T-cell (primary cell): Measurements from ENCODE around the gene ATG9B. TPM values are rescaled to one million over a fixed set of nuclear protein-coding genes. Genes with fewer than 3 reads are reported as not detected.
A peak's percentile ranks its signal among the peaks of the same experiment; 100 is the strongest.

ENCODE experiments used
- ATAC-seq, 4 experiments: fragments of 200-7000 bp in 3 of 4; fragments of 150-1000 bp in 1 of 4; cut with Tn5 transposase; replicated peaks in 1 of 4; 1 replicate in 3 of 4; 2 replicates in 1 of 4; pipeline ENCODE4 v1.10.0; 2021; ENCODE audit warnings: moderate library complexity in 3 of 4, mild to moderate bottlenecking in 2 of 4, moderate number of reproducible peaks in 1 of 4
- CTCF ChIA-PET, 2 donors: fragments of 300-600 bp; sonication (Branson Sonifier 250); formaldehyde crosslinking; loops; one replicate each; lab custom pipeline; 2022; ENCODE audit warnings: antibody characterized with exemption in 2 of 2; lab: Charles Lee
- POLR2A ChIA-PET, 2 donors: fragments of 300-600 bp; sonication (Branson Sonifier 250); formaldehyde crosslinking; loops; one replicate each; lab custom pipeline; 2022; ENCODE audit warnings: antibody characterized with exemption in 2 of 2; lab: Charles Lee
- DNase-seq, 35 experiments: peaks; one replicate each; pipeline versions ENCODE4 v3.0.0 to v3.0.0-alpha.2; 2013 to 2023
- H3K27ac ChIP-seq: one replicate; pipeline ENCODE4 v1.5.1; 2013; ENCODE audit warnings: low read length
- H3K27me3 ChIP-seq, 2 experiments: replicated peaks in 1 of 2; 1 replicate in 1 of 2; 2 replicates in 1 of 2; pipeline versions ENCODE4 v1.6.1 to v1.7.0; 2013; ENCODE audit warnings: low read length in 1 of 2, mixed read lengths in 1 of 2; ENCODE audit not compliant: control insufficient read depth in 2 of 2, insufficient read depth in 2 of 2; ENCODE audit errors: extremely low read depth in 1 of 2
- H3K36me3 ChIP-seq, 2 donors: 1 replicate in 1 of 2; 2 replicates in 1 of 2; pipeline versions ENCODE4 v1.6.1 to v1.7.0; 2013; ENCODE audit warnings: low read length in 1 of 2; ENCODE audit not compliant: control insufficient read depth in 2 of 2, insufficient read depth in 1 of 2; ENCODE audit errors: extremely low read depth in 1 of 2
- H3K4me1 ChIP-seq, 2 experiments: 1 replicate in 1 of 2; 2 replicates in 1 of 2; pipeline versions ENCODE4 v1.6.1 to v1.7.0; 2013; ENCODE audit warnings: low read length in 2 of 2, mixed read lengths in 1 of 2; ENCODE audit not compliant: insufficient read depth in 2 of 2, control insufficient read depth in 1 of 2; ENCODE audit errors: extremely low read depth in 1 of 2
- H3K4me3 ChIP-seq, 2 donors: 1 replicate in 1 of 2; 2 replicates in 1 of 2; pipeline versions ENCODE4 v1.5.1 to v1.7.0; 2013; ENCODE audit warnings: mild to moderate bottlenecking in 2 of 2, low read length in 1 of 2, moderate library complexity in 1 of 2; ENCODE audit not compliant: control insufficient read depth in 1 of 2; ENCODE audit errors: extremely low read depth in 1 of 2
- H3K9me3 ChIP-seq: 2 replicates; pipeline ENCODE4 v1.7.0; 2013
- H3K27ac Mint-ChIP-seq, 2 donors: one replicate each; pipeline ENCODE4 v1.8.0; 2020 to 2021; ENCODE audit warnings: mild to moderate bottlenecking in 2 of 2, mixed read lengths in 2 of 2
- H3K27me3 Mint-ChIP-seq, 2 donors: one replicate each; pipeline ENCODE4 v1.8.0; 2021 to 2022; ENCODE audit warnings: mixed read lengths in 2 of 2
- H3K36me3 Mint-ChIP-seq: one replicate; pipeline ENCODE4 v1.8.0; 2021; ENCODE audit warnings: mixed read lengths
- H3K4me1 Mint-ChIP-seq, 3 donors: one replicate each; pipeline ENCODE4 v1.8.0; 2020 to 2022; ENCODE audit warnings: mixed read lengths in 3 of 3, mild to moderate bottlenecking in 1 of 3
- H3K4me3 Mint-ChIP-seq, 3 donors: one replicate each; pipeline ENCODE4 v1.8.0; 2020 to 2022; ENCODE audit warnings: mild to moderate bottlenecking in 3 of 3, mixed read lengths in 3 of 3, moderate library complexity in 3 of 3
- H3K9me3 Mint-ChIP-seq, 3 donors: one replicate each; pipeline ENCODE4 v1.8.0; 2020 to 2022; ENCODE audit warnings: mixed read lengths in 3 of 3
- WGBS: methylation state at CpG from one replicate; pipeline ENCODE4 v1.1.5; 2013; ENCODE audit warnings: missing lambda C conversion rate; ENCODE audit not compliant: insufficient coverage; 5-methylcytosine and 5-hydroxymethylcytosine counted together
- total RNA-seq, 35 experiments: library from RNA in 6 of 35; stranded (reverse) in 6 of 35; fragments of 120-200 nt in 1 of 35; gene quantifications; one replicate each; pipeline versions ENCODE4 v1.2.1 to v1.2.4 and lab custom pipeline; 2013 to 2026

The ATG9B gene
- total RNA-seq, 5 donors from 2014 or later (not counting 1 experiment from before 2014, with no cell fraction given): 24.0 to 37.0 (median 31.8) TPM

DNA sequence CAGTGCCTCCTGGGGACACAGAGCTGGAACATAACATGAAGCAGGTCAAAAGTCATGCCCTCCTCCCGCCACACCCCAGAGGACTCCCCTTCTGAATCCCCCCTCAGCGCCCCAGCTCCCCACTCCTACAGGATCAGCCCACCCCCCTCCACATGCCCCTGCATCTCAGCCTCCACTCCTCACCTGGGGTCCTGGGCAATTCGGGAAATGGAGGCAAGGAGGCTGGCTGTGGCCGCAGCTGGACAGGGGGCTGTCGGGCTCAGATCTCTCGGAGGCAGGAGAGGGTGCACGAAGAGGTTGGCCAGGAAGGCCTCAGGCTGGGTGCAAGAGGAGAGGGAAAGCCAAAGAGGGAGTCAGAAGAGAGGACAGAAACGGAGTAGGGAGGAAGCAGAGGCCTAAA, 7.8 kb downstream of the ATG9B start:
- 94% methylated on average over 5 of the region's 8 CpGs for WGBS
- DNase-seq (no peak), ATAC-seq (no peak)
- Histone ChIP-seq H3K4me3 (no peak overlapping the region), H3K27me3 (peaks cover 5 to 39% of the 10 kb centered on the region in 2 experiments), H3K9me3 (no peaks in the 10 kb centered on the region), H3K27ac (no peak overlapping the region), H3K36me3 (no peaks in the 10 kb centered on the region), H3K4me1 (peaks cover 32 to 79% of the 10 kb centered on the region in 2 experiments)
- ChIA-PET POLR2A (no interaction called here), CTCF (interaction anchor here in 1 of 2 donors (1.0 to 3.8 kb wide), 2 partner anchors 9 to 12 kb away, joined by 4 to 19 read pairs; partner anchors contain the start of gene ABCB8)
- Mint-ChIP-seq H3K9me3 (no peaks in the 10 kb centered on the region), H3K4me1 (peaks cover 69 to 76% (median 76%) of the 10 kb centered on the region in 3 donors), H3K36me3 (peaks cover 10% of the 10 kb centered on the region), H3K4me3 (peak overlapping the region in 1 of 3 donors; percentile 84), H3K27ac (peak overlapping the region; percentile 98 to 100), H3K27me3 (peaks cover 0 to 16% of the 10 kb centered on the region in 2 donors)

DNA sequence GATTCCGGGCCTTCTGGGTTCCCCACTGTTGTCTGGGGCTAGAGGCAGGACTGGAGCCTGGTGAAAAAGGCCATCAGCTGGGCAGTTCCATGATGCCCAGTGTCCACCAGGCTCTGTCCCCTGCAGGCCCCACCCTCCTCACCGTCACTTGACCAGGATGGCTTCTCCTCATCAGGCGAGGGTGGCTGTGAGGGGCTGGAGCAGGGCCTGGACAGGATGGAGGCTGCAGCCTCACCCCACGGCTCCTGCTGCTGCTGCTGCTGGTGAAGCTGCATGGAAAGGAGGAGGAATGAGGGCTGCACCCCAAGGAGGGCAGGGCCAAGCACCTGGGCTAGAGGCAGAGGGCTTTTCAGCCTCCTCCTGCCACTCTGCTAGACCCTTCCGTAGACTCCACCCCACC, 8.3 kb downstream of the ATG9B start:
- peaks cover 72 to 80% (median 80%) of the 10 kb centered on the region in 3 donors for H3K4me1 Mint-ChIP-seq
- peaks cover 33 to 84% of the 10 kb centered on the region in 2 experiments for H3K4me1 ChIP-seq
- peak overlapping the region in 1 of 3 donors; percentile 84 for H3K4me3 Mint-ChIP-seq
- peaks cover 10% of the 10 kb centered on the region for H3K36me3 Mint-ChIP-seq
- no peak for ATAC-seq
- peaks cover 5 to 34% of the 10 kb centered on the region in 2 experiments for H3K27me3 ChIP-seq
- no peaks in the 10 kb centered on the region for H3K36me3 ChIP-seq
- no peaks in the 10 kb centered on the region for H3K9me3 Mint-ChIP-seq
- no peak for DNase-seq
- no peak overlapping the region for H3K4me3 ChIP-seq
- peaks cover 0 to 13% of the 10 kb centered on the region in 2 donors for H3K27me3 Mint-ChIP-seq
- peak overlapping the region; percentile 98 to 100 for H3K27ac Mint-ChIP-seq
- ChIA-PET POLR2A (no interaction called here), CTCF (interaction anchor here in 1 of 2 donors (0.6 kb wide), 1 partner anchor 8 kb away, joined by 5 read pairs; the partner anchor contains the start of gene ATG9B)
- peak overlapping the region; percentile 95 for H3K27ac ChIP-seq
- H3K9me3 ChIP-seq: no peaks in the 10 kb centered on the region
- 89% methylated on average over 2 of the region's 5 CpGs for WGBS

DNA sequence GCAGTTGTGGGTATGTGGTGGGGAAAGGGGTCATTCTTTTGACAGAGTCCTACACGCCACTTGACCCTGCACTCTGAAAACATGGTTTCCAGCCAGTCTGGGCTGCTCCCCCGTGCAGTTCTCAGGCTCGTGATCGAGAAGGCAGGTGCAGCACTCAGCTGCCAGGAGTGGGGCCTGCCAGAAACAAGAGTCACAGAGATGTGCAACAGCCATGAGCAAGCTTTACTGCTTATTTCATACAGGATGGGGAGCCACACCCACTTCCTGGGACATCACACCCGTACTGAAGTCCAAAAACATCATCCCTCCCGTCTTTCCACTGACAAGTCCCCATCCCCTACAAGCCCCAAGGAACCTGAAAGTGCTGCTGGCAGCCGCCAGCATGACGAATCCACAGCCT, 9.3 kb downstream of the ATG9B start:
- POLR2A ChIA-PET: interaction anchor here in 1 of 2 donors (0.5 to 1.6 kb wide), 3 partner anchors 11 to 611 kb away, joined by 3 to 10 read pairs (median 7); no protein-coding TSS in a partner anchor

DNA sequence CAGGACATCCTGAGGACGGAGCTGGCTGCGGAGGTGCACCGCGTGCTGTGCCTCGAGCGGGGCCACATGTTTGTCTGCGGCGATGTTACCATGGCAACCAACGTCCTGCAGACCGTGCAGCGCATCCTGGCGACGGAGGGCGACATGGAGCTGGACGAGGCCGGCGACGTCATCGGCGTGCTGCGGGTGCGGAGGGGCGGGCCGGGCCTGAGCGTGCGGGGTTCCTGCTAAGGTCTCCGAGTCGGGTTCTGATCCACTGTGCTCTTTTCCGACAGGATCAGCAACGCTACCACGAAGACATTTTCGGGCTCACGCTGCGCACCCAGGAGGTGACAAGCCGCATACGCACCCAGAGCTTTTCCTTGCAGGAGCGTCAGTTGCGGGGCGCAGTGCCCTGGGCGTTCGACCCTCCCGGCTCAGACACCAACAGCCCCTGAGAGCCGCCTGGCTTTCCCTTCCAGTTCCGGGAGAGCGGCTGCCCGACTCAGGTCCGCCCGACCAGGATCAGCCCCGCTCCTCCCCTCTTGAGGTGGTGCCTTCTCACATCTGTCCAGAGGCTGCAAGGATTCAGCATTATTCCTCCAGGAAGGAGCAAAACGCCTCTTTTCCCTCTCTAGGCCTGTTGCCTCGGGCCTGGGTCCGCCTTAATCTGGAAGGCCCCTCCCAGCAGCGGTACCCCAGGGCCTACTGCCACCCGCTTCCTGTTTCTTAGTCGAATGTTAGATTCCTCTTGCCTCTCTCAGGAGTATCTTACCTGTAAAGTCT, 10.4 kb downstream of the ATG9B start:
- H3K4me3 Mint-ChIP-seq: peak overlapping the region; percentile 84 to 96 (median 90)

More for the DNA sequence above, 9.3 kb downstream of the ATG9B start:
- Histone ChIP-seq H3K27me3 (peaks cover 0 to 26% of the 10 kb centered on the region in 2 experiments), H3K9me3 (no peaks in the 10 kb centered on the region), H3K4me1 (peaks cover 43 to 94% of the 10 kb centered on the region in 2 experiments), H3K4me3 (no peak overlapping the region), H3K36me3 (no peaks in the 10 kb centered on the region), H3K27ac (peak overlapping the region; percentile 95)
- Mint-ChIP-seq H3K27me3 (peaks cover 0 to 11% of the 10 kb centered on the region in 2 donors), H3K27ac (peak overlapping the region; percentile 98 to 100), H3K9me3 (no peaks in the 10 kb centered on the region), H3K36me3 (peaks cover 10% of the 10 kb centered on the region), H3K4me3 (peak overlapping the region; percentile 84 to 96 (median 90)), H3K4me1 (peaks cover 82 to 88% (median 86%) of the 10 kb centered on the region in 3 donors)
- CTCF ChIA-PET: interaction anchor here (0.6 to 1.3 kb wide), 3 partner anchors 13 to 26 kb away, joined by 3 to 4 read pairs (median 4); partner anchors contain the start of gene ABCB8 (in 1 of the 2)
- 40% methylated on average over 8 of the region's 8 CpGs for WGBS
- peak in 7 of 35 experiments; percentile 20 to 52 (median 38) for DNase-seq
- peak in 1 of 4 experiments; percentile 11 for ATAC-seq

DNA sequence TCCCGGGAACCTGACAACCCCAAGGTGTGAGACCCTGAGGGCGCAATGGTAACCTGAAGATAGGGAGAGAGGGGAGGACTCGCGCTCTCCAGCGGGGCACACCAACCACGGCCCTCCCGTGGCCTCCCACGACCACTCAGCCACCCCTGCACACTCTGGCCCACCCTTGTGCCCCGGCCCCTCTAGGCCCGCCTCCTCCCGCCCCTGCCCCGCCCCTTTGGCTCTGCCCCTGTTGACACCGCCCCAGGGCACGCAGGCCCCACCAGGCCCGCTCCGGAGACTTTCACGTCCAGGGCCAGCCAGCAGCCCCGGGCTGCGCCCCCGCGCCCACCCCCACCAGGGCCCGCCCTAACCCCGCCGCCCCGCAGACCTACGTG, 10.9 kb downstream of the ATG9B start:
- Mint-ChIP-seq H3K4me1 (peaks cover 76 to 92% (median 80%) of the 10 kb centered on the region in 3 donors), H3K9me3 (no peaks in the 10 kb centered on the region), H3K27ac (peak overlapping the region; percentile 95 to 98), H3K4me3 (peak overlapping the region; percentile 84 to 96 (median 90)), H3K27me3 (peaks cover 0 to 3% of the 10 kb centered on the region in 2 donors), H3K36me3 (peaks cover 10% of the 10 kb centered on the region)
- no peaks in the 10 kb centered on the region for H3K9me3 ChIP-seq
- peak overlapping the region; percentile 95 for H3K27ac ChIP-seq
- POLR2A ChIA-PET: interaction anchor here (0.8 to 1.6 kb wide), 3 partner anchors 13 to 15 kb away, joined by 3 to 11 read pairs (median 10); partner anchors contain the start of gene ABCB8 (in 2 of the 2)
- DNase-seq (no peak), ATAC-seq (peak in 1 of 4 experiments; percentile 4)
- CTCF ChIA-PET: interaction anchor here in 1 of 2 donors (0.7 to 1.3 kb wide), 5 partner anchors 15 to 235 kb away, joined by 3 to 19 read pairs (median 3); partner anchors contain the start of gene ABCB8
- peaks cover 48 to 98% of the 10 kb centered on the region in 2 experiments for H3K4me1 ChIP-seq
- peak overlapping the region in 1 of 2 donors; percentile 30 for H3K4me3 ChIP-seq
- H3K27me3 ChIP-seq: peaks cover 0 to 13% of the 10 kb centered on the region in 2 experiments
- no peaks in the 10 kb centered on the region for H3K36me3 ChIP-seq
- WGBS: 10% methylated on average over 14 of the region's 26 CpGs

More for the DNA sequence above, 10.4 kb downstream of the ATG9B start:
- Histone ChIP-seq H3K4me3 (peak overlapping the region; percentile 55 to 56), H3K4me1 (peaks cover 44 to 97% of the 10 kb centered on the region in 2 experiments), H3K9me3 (no peaks in the 10 kb centered on the region), H3K36me3 (no peaks in the 10 kb centered on the region), H3K27me3 (peaks cover 0 to 15% of the 10 kb centered on the region in 2 experiments), H3K27ac (peak overlapping the region; percentile 95)
- CTCF ChIA-PET: interaction anchor here (0.6 to 1.3 kb wide), 8 partner anchors 14 to 235 kb away, joined by 3 to 19 read pairs (median 3); partner anchors contain the start of gene ABCB8 (in 1 of the 2)
- DNase-seq: peak; percentile 66 to 98 (median 91)
- 10% methylated on average over 52 of the region's 55 CpGs for WGBS
- Mint-ChIP-seq H3K27ac (peak overlapping the region; percentile 98 to 100), H3K36me3 (peaks cover 10% of the 10 kb centered on the region), H3K4me1 (peaks cover 78 to 90% (median 78%) of the 10 kb centered on the region in 3 donors), H3K9me3 (no peaks in the 10 kb centered on the region), H3K27me3 (peaks cover 0 to 7% of the 10 kb centered on the region in 2 donors)
- ATAC-seq: peak; percentile 56 to 75 (median 63)
- POLR2A ChIA-PET: interaction anchor here (0.6 to 1.6 kb wide), 4 partner anchors 12 to 1410 kb away, joined by 3 to 11 read pairs (median 6); partner anchors contain the start of gene ABCB8 (in 2 of the 2)
